IMR-90 (cell line): ENCODE data around the gene ZG16. TPM values are rescaled to one million over a fixed set of nuclear protein-coding genes. Genes with fewer than 3 reads are reported as not detected.

Experiments
- ATAC-seq: fragments of 200-7000 bp; cut with Tn5 transposase; 2 replicates; pipeline ENCODE4 v1.9.1; 2020; ENCODE audit warnings: low read depth, mild to moderate bottlenecking, moderate library complexity
- BruUV-seq: library from RNA; stranded (reverse); fragments of 400-500 nt; replicated peaks from 2 replicates; lab custom pipeline; 2021; lab: Mats Ljungman, UMichigan
- CTCF ChIA-PET: fragments of 300-600 bp; formaldehyde crosslinking; extraction: SDS; loops from one replicate; lab custom pipeline; 2021; ENCODE audit warnings: antibody characterized with exemption; lab: Yijun Ruan, JAX
- POLR2A ChIA-PET: fragments of 300-600 bp; sonication (Branson Sonifier 250); formaldehyde crosslinking; loops from one replicate; lab custom pipeline; 2022; ENCODE audit warnings: antibody characterized with exemption; ENCODE audit not compliant: unreplicated experiment; lab: Charles Lee
- DNase-seq: peaks from one replicate; pipeline ENCODE4 v3.0.0; 2013
- H2AFZ ChIP-seq: replicated peaks from 2 replicates; pipeline ENCODE3; 2013; ENCODE audit warnings: low read length, mild to moderate bottlenecking; ENCODE audit not compliant: poor library complexity
- H2AK5ac ChIP-seq: 2 replicates; pipeline ENCODE4 v1.6.1; 2013; ENCODE audit warnings: low read depth, low read length, inconsistent platforms
- H2AK9ac ChIP-seq: replicated peaks from 2 replicates; pipeline ENCODE3; 2013; ENCODE audit warnings: mild to moderate bottlenecking, low read depth, low read length, moderate library complexity; ENCODE audit not compliant: poor library complexity
- H2BK120ac ChIP-seq: 2 replicates; pipeline ENCODE4 v1.6.1; 2013; ENCODE audit warnings: low read depth, low read length, inconsistent platforms
- H2BK15ac ChIP-seq: 3 replicates; pipeline ENCODE4 v1.6.1; 2013; ENCODE audit warnings: low read depth, low read length, inconsistent platforms
- H2BK20ac ChIP-seq: 2 replicates; pipeline ENCODE4 v1.6.1; 2013; ENCODE audit warnings: low read depth, mild to moderate bottlenecking, inconsistent platforms, low read length, moderate library complexity
- H2BK5ac ChIP-seq: 2 replicates; pipeline ENCODE4 v1.6.1; 2013; ENCODE audit warnings: mild to moderate bottlenecking, low read depth, low read length, inconsistent platforms; ENCODE audit not compliant: poor library complexity, severe bottlenecking
- H3K14ac ChIP-seq: replicated peaks from 2 replicates; pipeline ENCODE4 v1.6.1; 2013; ENCODE audit warnings: low read depth, low read length, inconsistent platforms
- H3K18ac ChIP-seq: 2 replicates; pipeline ENCODE4 v1.6.1; 2013; ENCODE audit warnings: low read depth, low read length, control low read depth
- H3K23ac ChIP-seq: 2 replicates; pipeline ENCODE4 v1.6.1; 2013; ENCODE audit warnings: low read depth, low read length, inconsistent platforms
- H3K27ac ChIP-seq: 2 replicates; pipeline ENCODE4 v1.5.1; 2013; ENCODE audit warnings: mild to moderate bottlenecking, control low read depth, low read length; ENCODE audit not compliant: insufficient read depth
- H3K27me3 ChIP-seq: 2 replicates; pipeline ENCODE4 v1.6.1; 2013; ENCODE audit warnings: low read length; ENCODE audit not compliant: control insufficient read depth, insufficient read depth
- H3K36me3 ChIP-seq: 2 replicates; pipeline ENCODE4 v1.6.1; 2013; ENCODE audit warnings: low read length, mixed read lengths; ENCODE audit not compliant: control insufficient read depth, insufficient read depth
- H3K4ac ChIP-seq: 2 replicates; pipeline ENCODE4 v1.6.1; 2013; ENCODE audit warnings: low read depth, low read length, inconsistent platforms
- H3K4me1 ChIP-seq: 2 replicates; pipeline ENCODE4 v1.6.1; 2013; ENCODE audit warnings: low read length, mixed read lengths; ENCODE audit not compliant: control insufficient read depth, insufficient read depth
- H3K4me2 ChIP-seq: 2 replicates; pipeline ENCODE4 v1.6.1; 2013; ENCODE audit warnings: low read depth, mild to moderate bottlenecking, control low read depth, low read length, moderate library complexity
- H3K4me3 ChIP-seq: 2 replicates; pipeline ENCODE4 v1.5.1; 2013; ENCODE audit warnings: low read depth, mild to moderate bottlenecking, control low read depth, low read length, moderate library complexity; ENCODE audit not compliant: insufficient read depth
- H3K56ac ChIP-seq: 2 replicates; pipeline ENCODE4 v1.6.1; 2013; ENCODE audit warnings: low read length, inconsistent platforms; ENCODE audit not compliant: insufficient read depth; ENCODE audit errors: extremely low read depth
- H3K79me1 ChIP-seq, 2 experiments: 2 replicates each; pipeline ENCODE4 v1.6.1; 2013; ENCODE audit warnings: low read length in 2 of 2, inconsistent platforms in 1 of 2, low read depth in 1 of 2
- H3K9ac ChIP-seq: 2 replicates; pipeline ENCODE4 v1.6.1; 2013; ENCODE audit warnings: low read depth, low read length, control low read depth
- H3K9me1 ChIP-seq: 2 replicates; pipeline ENCODE4 v1.6.1; 2013; ENCODE audit warnings: low read length, inconsistent platforms; ENCODE audit not compliant: insufficient read depth
- H3K9me3 ChIP-seq: 2 replicates; pipeline ENCODE4 v1.6.1; 2013; ENCODE audit warnings: low read length; ENCODE audit not compliant: control insufficient read depth, insufficient read depth
- H4K20me1 ChIP-seq: 2 replicates; pipeline ENCODE4 v1.6.1; 2013; ENCODE audit warnings: low read length, inconsistent platforms; ENCODE audit not compliant: insufficient read depth
- H4K5ac ChIP-seq: 2 replicates; pipeline ENCODE4 v1.6.1; 2013; ENCODE audit warnings: mild to moderate bottlenecking, low read depth, low read length, control low read depth
- H4K8ac ChIP-seq, 2 experiments: 2 replicates each; pipeline ENCODE4 v1.6.1; 2013; ENCODE audit warnings: low read depth in 2 of 2, low read length in 2 of 2, control low read depth in 1 of 2, inconsistent platforms in 1 of 2
- H4K91ac ChIP-seq: 2 replicates; pipeline ENCODE4 v1.6.1; 2013; ENCODE audit warnings: low read depth, low read length, inconsistent platforms; ENCODE audit not compliant: insufficient read depth
- MXI1 ChIP-seq: IDR thresholded peaks from 2 replicates; pipeline ENCODE4 v1.6.1; 2012; ENCODE audit warnings: low read depth, mild to moderate bottlenecking, low read length, moderate library complexity, borderline replicate concordance
- RCOR1 ChIP-seq: IDR thresholded peaks from 2 replicates; pipeline ENCODE4 v1.6.1; 2012; ENCODE audit warnings: mild to moderate bottlenecking, low read length, improper control_type of control experiment; ENCODE audit not compliant: insufficient replicate concordance
- WGBS, 2 experiments: methylation state at CpG; one replicate each; pipeline versions ENCODE4 v1.1.5 to v1.1.7; 2013; ENCODE audit warnings: missing lambda C conversion rate in 2 of 2; ENCODE audit not compliant: insufficient read length in 1 of 2; ENCODE audit errors: extremely low coverage in 2 of 2; 5-methylcytosine and 5-hydroxymethylcytosine counted together
- dilution Hi-C: fragments of 300-500 bp; cut with HindIII; formaldehyde crosslinking; loops from one replicate; pipeline ENCODE4 v1.14.3; 2018; ENCODE audit warnings: low sequenced_read_pairs; ENCODE audit not compliant: unreplicated experiment
- in situ Hi-C: fragments of 300-500 bp; cut with MboI; formaldehyde crosslinking; loops from 3 replicates; pipeline ENCODE4 v1.14.3; 2019; ENCODE audit warnings: low sequenced_read_pairs, inconsistent platforms, mixed read lengths
- intact Hi-C: fragments of 100-400 bp; cut with micrococcal nuclease; formaldehyde crosslinking; loops from 2 replicates; pipeline ENCODE4 v1.10.0; 2022
- polyA plus RNA-seq, 3 experiments: library from polyadenylated mRNA; depleted of rRNA; stranded (reverse); fragments of >200 nt; gene quantifications; 2 replicates each; pipeline ENCODE4 v1.2.3, GENCODE V29; 2012; ENCODE audit warnings: low replicate concordance in 1 of 3
- total RNA-seq: library from RNA; depleted of rRNA; stranded (reverse); fragments of >200 nt; gene quantifications from 2 replicates; pipeline ENCODE4 v1.2.3, GENCODE V29; 2012
- TF ChIP-seq, protein P1 (sequence below): fragments of 150-350 bp; IDR thresholded peaks from 2 replicates; pipeline ENCODE4 v1.6.1; 2016; ENCODE audit warnings: low read depth, mild to moderate bottlenecking, low read length, moderate library complexity, borderline replicate concordance

The ZG16 gene
- total and polyA plus RNA-seq, 2 of the 4 experiments (the other 2 are of a cell fraction) = not detected

DNA sequence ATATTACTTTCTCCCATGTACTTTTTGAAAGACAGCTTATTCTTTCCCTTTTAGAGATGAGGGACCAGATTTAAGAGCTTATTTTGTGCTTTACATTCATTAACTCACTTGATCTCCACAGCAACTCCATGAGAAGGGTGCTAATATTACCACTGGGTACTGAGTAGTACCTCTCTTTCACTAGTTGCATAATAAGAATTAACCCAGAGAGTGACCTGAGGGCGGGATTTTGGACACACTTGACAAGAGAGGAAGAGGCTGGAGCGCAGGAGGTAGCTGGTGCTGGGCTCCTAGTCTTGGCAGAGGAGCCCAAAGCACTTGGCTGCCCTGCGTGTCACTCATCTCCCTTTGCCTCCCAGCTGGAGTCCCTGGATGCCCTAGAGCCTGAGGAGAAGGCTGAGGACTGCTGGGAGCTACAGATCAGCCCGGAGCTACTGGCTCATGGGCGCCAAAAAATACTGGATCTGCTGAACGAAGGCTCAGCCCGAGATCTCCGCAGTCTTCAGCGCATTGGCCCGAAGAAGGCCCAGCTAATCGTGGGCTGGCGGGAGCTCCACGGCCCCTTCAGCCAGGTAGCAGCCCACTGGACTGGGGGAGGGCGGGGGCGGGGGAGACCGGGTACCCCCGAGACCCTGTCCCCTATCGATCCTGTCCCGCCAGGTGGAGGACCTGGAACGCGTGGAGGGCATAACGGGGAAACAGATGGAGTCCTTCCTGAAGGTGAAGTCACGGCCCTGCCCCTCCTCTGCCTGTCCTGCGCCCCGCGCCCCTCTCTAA, 26.6 kb downstream of the ZG16 start:
- Histone ChIP-seq H3K56ac (peak overlapping the region; percentile 82), H3K27ac (peak overlapping the region; percentile 95), H3K9me1 (0 out of 2 replicates have a peak, but pooled peaks cover 3% of the 10 kb centered on the region), H3K14ac (peak overlapping the region; percentile 99), H2AK9ac (peak overlapping the region; percentile 99), H3K4ac (peak overlapping the region; percentile 98), H2BK5ac (peak overlapping the region; percentile 88), H3K9me3 (no peaks in the 10 kb centered on the region), H3K23ac (peak overlapping the region; percentile 77; the same call in 1 of the 2 replicates), H3K4me2 (peak overlapping the region; percentile 94), H2BK20ac (no peak overlapping the region), H3K18ac (peak overlapping the region; percentile 58), H2AK5ac (peak overlapping the region; percentile 100), H4K91ac (peak overlapping the region; percentile 96), H4K8ac (peak overlapping the region; percentile 97 to 99), H3K9ac (peak overlapping the region; percentile 97), H2AFZ (peak overlapping the region; percentile 89), H3K79me1 (peaks cover 4 to 32% of the 10 kb centered on the region in 2 experiments; a peak in 3 of 4 replicates), H3K27me3 (no peaks in the 10 kb centered on the region), H3K4me3 (peak overlapping the region; percentile 79), H4K5ac (peak overlapping the region; percentile 97), H3K36me3 (peaks cover 25% of the 10 kb centered on the region), H2BK15ac (no peak overlapping the region), H3K4me1 (peaks cover 11% of the 10 kb centered on the region), H2BK120ac (peak overlapping the region; percentile 34), H4K20me1 (peaks cover 16% of the 10 kb centered on the region)
- no TSS peak for BruUV-seq
- DNase-seq = no peak
- 23% methylated on average over 14 of the region's 26 CpGs; no CpG with 5 or more reads in 1 of the 2 experiments for WGBS, 2 experiments
- POLR2A ChIA-PET = interaction anchor here (0.6 kb wide), 1 partner anchor 104 kb away, joined by 3 read pairs; no protein-coding TSS in a partner anchor
- intact Hi-C loops (loop anchor here (1.0 kb wide), 1 partner anchor 104 kb away; no protein-coding TSS in a partner anchor), in situ Hi-C loops (no loop called here), dilution Hi-C loops (no loop called here)
- TF ChIP-seq RCOR1 = no peak
- TF ChIP-seq MXI1 = no peak
- TF ChIP-seq, protein P1, sequence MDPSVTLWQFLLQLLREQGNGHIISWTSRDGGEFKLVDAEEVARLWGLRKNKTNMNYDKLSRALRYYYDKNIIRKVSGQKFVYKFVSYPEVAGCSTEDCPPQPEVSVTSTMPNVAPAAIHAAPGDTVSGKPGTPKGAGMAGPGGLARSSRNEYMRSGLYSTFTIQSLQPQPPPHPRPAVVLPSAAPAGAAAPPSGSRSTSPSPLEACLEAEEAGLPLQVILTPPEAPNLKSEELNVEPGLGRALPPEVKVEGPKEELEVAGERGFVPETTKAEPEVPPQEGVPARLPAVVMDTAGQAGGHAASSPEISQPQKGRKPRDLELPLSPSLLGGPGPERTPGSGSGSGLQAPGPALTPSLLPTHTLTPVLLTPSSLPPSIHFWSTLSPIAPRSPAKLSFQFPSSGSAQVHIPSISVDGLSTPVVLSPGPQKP = no peak
- ATAC-seq = no peak
- CTCF ChIA-PET = interaction anchor here (1.3 kb wide), 1 partner anchor 14 kb away, joined by 3 read pairs; the partner anchor contains the start of gene KIF22
